ENCODE data around the gene DTX3L. TPM values are rescaled to one million over a fixed set of nuclear protein-coding genes. Genes with fewer than 3 reads are reported as not detected.
A peak's percentile ranks its signal among the peaks of the same experiment; 100 is the strongest.

The DTX3L gene
- total and polyA plus RNA-seq, 10 of the 15 experiments (the other 5 are each of a cell fraction or from before 2014, with no cell fraction given) = 9.9 to 41.4 (median 21.7) TPM

GRCh38 chr3:122576174-122576940, 12.2 kb downstream of the DTX3L start (continued):
- TF ChIP-seq SKIL (IDR thresholded peaks at IDR 0.05; ENCODE audit: low read depth, poor library complexity, severe bottlenecking) (peak; percentile 96), KLF5 (IDR thresholded peaks at IDR 0.05; ENCODE audit: partially characterized antibody) (peak; percentile 83), CEBPZ (IDR thresholded peaks at IDR 0.05; ENCODE audit: low read depth, low read length) (no peak), EGR1 (IDR thresholded peaks at IDR 0.05; ENCODE audit: borderline replicate concordance in 1 of 2, low read depth in 2 of 2, low read length in 2 of 2) (peak in 1 of 2 experiments; percentile 35; a peak in 1 of 3 replicates), SPI1 (IDR thresholded peaks at IDR 0.05; ENCODE audit: borderline replicate concordance, insufficient read depth, low read depth, low read length) (peak; percentile 92), TCF7 (IDR thresholded peaks at IDR 0.05; ENCODE audit: borderline replicate concordance) (peak; percentile 72; the same call in 1 of the 2 replicates), CREM (IDR thresholded peaks at IDR 0.05; ENCODE audit: low read depth) (peak; percentile 90), ATF7 (IDR thresholded peaks at IDR 0.05; ENCODE audit: low read depth) (peak; percentile 95), SRF (IDR thresholded peaks at IDR 0.05; ENCODE audit: low read depth in 2 of 2, low read length in 2 of 2) (no peak), NR2C1 (IDR thresholded peaks at IDR 0.05) (no peak; the same call in 1 of the 2 replicates), SMARCA5 (IDR thresholded peaks at IDR 0.05) (peak; percentile 15; the same call in 1 of the 2 replicates), NFYA (IDR thresholded peaks at IDR 0.05; ENCODE audit: borderline replicate concordance, low read depth, low read length) (no peak), SUZ12 (IDR thresholded peaks at IDR 0.05; ENCODE audit: unreplicated experiment) (no peak), MYB (IDR thresholded peaks at IDR 0.05; ENCODE audit: borderline replicate concordance, low read depth, low read length) (peak; percentile 88; the same call in 1 of the 2 replicates), RFX5 (IDR thresholded peaks at IDR 0.05; ENCODE audit: low read depth, low read length) (no peak), ZBTB40 (IDR thresholded peaks at IDR 0.05; ENCODE audit: borderline replicate concordance) (no peak), PBX3 (IDR thresholded peaks at IDR 0.05; ENCODE audit: insufficient replicate concordance, low read depth, low read length) (peak; percentile 52), RELA (IDR thresholded peaks at IDR 0.05; ENCODE audit: borderline replicate concordance, partially characterized antibody) (peak; percentile 57)
